Measurements from ENCODE around the gene UTP4. TPM values are rescaled to one million over a fixed set of nuclear protein-coding genes. Genes with fewer than 3 reads are reported as not detected.
A peak's percentile ranks its signal among the peaks of the same experiment; 100 is the strongest.

Gene UTP4
- total RNA-seq, 1 donor: 29.3 TPM

GRCh38 chr16:69106491-69107315 is 25.7 kb upstream of the UTP4 start:
- no peak for TF ChIP-seq CTCF (IDR thresholded peaks at IDR 0.05; ENCODE audit: insufficient read depth, low read length)
- H3K4me3 ChIP-seq (ENCODE audit: low read depth, low read length): peak overlapping the region; percentile 66
- DNase-seq (ENCODE audit: low read depth): no peak

DNA sequence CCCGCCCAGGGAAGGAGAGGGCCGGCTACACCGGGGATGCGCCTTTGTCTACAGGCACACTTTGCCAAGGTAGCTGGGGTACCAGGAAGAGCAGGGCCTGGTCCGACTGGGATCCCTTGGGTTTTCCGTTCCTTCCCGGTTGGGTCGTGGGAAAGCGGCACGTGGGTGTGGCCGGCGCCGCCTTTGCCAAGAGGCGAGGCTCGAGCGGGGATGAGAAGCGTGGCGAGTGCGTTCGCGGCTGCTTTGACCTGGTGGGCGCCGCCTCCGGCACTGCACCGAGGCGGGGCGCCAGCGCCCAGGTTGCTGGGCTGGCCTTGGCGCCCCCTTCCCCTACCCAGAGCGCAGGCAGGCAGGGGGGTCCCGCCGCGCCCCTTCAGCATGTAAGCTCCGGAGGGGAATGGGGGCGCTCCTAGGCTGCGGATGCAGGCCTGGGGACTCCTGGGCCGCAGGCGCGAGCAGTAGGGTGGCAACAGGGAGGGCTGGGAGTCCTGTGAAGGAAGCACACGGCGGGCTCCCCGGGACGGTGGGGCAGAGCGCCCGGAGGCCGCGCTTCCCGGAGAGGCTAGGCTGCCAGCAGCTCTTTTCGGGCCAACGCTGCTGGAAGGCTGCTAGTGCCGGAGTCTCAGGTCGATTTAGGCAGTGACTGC is 25.0 kb upstream of the UTP4 start:
- peak overlapping the region; percentile 66 for H3K4me3 ChIP-seq (ENCODE audit: low read depth, low read length)
- peak; percentile 19 for DNase-seq (ENCODE audit: low read depth)
- TF ChIP-seq CTCF (IDR thresholded peaks at IDR 0.05; ENCODE audit: insufficient read depth, low read length): no peak

DNA sequence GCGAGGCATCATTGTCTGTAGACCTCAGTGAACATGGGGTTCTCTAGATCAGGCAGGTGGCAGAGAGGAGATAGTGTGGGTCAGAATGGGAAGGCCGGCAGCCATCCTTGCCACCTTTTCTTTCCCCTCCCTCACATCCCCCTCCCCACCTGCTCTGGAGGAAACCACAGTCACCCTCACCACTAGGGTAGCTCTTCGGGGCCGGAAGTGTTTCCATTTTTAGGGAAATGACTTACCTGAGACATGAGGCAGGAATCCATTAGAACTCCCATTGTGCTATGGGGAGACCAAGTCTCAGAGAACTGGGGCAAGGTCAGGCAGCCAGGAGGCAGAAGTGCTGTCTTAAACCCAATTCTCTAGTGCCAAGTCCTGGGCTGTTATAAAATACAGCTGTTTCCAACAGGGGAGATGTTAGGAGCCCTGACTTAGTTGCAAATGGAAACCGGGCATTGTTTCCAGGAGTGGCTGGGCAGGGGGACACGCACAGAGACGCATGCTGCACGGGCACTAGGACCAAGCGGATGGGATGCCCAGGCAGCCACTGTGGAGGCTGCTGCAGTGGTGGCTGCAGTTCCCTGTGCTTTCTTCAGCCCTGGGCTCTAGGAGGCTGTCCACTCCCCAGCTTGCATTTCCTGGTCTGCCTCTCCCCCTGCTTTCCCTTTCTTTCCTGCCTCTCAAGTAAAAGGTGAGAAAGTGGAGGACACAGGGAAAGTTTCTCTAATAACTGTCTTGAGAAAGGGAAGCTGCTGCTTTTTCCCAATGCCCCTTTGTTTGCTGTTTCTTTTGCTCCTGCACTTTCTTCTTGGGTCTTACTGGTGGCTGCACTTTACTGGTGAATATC is 24.2 kb upstream of the UTP4 start:
- H3K4me3 ChIP-seq (ENCODE audit: low read depth, low read length): no peak overlapping the region
- TF ChIP-seq CTCF (IDR thresholded peaks at IDR 0.05; ENCODE audit: insufficient read depth, low read length): no peak
- no peak for DNase-seq (ENCODE audit: low read depth)

- no peak for DNase-seq (ENCODE audit: low read depth)
- no peak for TF ChIP-seq CTCF (IDR thresholded peaks at IDR 0.05; ENCODE audit: insufficient read depth, low read length)
Measured at GRCh38 chr16:69108905-69109252, 23.6 kb upstream of the UTP4 start.

DNA sequence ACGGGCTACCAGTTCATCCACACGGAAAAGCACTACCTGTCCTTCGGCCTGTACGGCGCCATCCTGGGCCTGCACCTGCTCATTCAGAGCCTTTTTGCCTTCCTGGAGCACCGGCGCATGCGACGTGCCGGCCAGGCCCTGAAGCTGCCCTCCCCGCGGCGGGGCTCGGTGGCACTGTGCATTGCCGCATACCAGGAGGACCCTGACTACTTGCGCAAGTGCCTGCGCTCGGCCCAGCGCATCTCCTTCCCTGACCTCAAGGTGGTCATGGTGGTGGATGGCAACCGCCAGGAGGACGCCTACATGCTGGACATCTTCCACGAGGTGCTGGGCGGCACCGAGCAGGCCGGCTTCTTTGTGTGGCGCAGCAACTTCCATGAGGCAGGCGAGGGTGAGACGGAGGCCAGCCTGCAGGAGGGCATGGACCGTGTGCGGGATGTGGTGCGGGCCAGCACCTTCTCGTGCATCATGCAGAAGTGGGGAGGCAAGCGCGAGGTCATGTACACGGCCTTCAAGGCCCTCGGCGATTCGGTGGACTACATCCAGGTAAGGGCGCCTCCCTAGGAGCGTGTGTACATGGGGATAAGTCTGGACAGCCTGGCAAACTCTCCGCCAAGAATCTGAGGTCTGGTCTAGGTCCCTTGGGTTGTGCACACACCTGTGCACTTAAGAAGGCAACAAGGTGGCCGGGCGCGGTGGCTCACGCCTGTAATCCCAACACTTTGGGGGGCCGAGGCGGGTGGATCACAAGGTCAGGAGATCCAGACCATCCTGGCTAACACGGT is 22.8 kb upstream of the UTP4 start:
- H3K4me3 ChIP-seq (ENCODE audit: low read depth, low read length): no peak overlapping the region
- TF ChIP-seq CTCF (IDR thresholded peaks at IDR 0.05; ENCODE audit: insufficient read depth, low read length): no peak
- no peak for DNase-seq (ENCODE audit: low read depth)

More at GRCh38 chr16:69108905-69109252, 23.6 kb upstream of the UTP4 start:
- H3K4me3 ChIP-seq (ENCODE audit: low read depth, low read length): no peak overlapping the region

- H3K4me3 ChIP-seq (ENCODE audit: low read depth, low read length): no peak overlapping the region
- no peak for TF ChIP-seq CTCF (IDR thresholded peaks at IDR 0.05; ENCODE audit: insufficient read depth, low read length)
- DNase-seq (ENCODE audit: low read depth): no peak
Measured at GRCh38 chr16:69110406-69110805, 22.0 kb upstream of the UTP4 start.
